IPS-11a (cell line): ENCODE data around the gene ANKRD24.
A peak's percentile ranks its signal among the peaks of the same experiment; 100 is the strongest.
"Not testable (repeated sequence)": the region's sequence is repeated elsewhere in the genome, so short reads cannot be mapped to it uniquely, and the experiment has no call there.

Experiments
- H3K4me3 ChIP-seq: one replicate; pipeline ENCODE4 v1.5.1; 2013; ENCODE audit warnings: low read depth, low read length, control low read depth

Gene ANKRD24

DNA sequence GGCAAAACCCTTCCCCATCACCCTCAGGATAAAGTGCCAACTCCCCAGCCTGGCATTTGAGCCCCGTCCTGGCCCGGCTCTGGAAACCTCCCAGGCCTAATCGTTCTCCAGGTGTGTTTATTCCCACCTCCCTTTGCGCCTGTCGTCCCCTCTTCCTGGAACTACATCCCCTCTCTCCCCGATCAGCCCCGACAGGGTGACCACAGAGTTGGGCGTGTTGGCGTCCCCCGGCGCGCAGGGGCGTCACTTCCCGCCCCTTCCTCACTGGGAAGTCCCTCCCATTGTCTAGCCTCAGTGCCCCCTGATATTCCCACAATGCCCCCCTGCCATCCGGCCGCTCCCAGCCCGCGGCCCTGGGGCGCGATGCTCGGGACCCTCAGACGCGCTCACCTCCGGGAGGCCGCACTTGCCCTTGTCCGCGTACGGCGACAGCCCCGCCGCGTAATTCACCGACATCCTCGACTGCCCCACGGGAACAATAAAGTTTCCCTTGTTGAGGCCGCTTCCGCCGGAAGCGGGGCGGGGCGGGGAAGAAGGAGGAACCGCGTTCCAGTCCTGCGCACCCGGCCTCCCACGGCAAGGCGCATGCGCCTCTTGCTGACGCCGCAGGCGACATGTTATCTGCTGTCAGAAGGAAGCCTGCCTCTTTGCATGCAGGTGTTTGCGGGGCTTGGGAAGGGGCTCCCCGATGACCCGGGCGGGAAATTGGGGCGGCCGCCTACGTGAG lies at the start of gene ANKRD24, which contains the start of gene SIRT6:
Gene ANKRD24, plus strand, starts transcription at position 606 of the 727 bp plus-strand sequence. CDS start 3,737 bp downstream, outside the sequence.
Gene SIRT6, minus strand, starts transcription at position 480 of the 727 bp plus-strand sequence. Its CDS starts 24 bp downstream, at position 456.
- H3K4me3 ChIP-seq = peak within 1 kb of the TSS; percentile 86

DNA sequence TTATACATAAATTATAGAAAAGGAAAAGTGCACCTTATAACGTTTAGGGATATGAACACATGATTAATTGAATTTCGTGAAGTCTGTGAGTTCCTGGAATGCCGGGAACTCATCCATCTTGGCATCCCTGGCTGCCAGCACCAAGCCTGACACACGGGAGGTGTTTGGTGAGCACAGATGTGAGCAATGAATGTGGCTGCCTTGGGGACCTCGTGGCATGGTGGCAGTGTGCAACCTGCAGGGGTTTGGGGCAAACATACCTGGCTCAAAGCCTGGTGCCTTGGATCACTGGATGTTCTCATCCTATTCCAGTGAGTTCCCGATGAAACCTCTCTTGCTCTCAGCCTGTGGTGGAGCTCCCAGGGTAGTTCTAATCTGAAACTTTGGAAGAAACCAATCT lies 48.1 kb upstream of the ANKRD24 start:
- H3K4me3 ChIP-seq = no peak overlapping the region

DNA sequence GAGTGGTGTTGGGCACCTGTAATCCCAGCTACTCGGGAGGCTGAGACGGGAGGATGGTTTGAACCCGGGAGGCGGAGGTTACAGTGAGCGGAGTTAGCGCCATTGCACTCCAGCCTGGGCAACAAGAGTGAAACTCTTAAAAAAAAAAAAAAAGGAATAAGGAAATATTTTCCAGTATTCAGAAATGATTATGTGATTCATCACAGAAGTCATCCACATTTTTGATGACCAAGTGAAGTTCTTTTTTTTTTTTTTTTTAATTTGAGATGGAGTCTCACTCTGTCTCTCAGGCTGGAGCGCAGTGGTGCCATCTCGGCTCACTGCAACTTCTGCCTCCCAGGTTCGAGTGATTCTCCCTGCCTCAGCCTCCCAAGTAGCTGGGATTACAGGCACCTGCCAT lies 47.1 kb upstream of the ANKRD24 start:
- not testable (repeated sequence) for H3K4me3 ChIP-seq

DNA sequence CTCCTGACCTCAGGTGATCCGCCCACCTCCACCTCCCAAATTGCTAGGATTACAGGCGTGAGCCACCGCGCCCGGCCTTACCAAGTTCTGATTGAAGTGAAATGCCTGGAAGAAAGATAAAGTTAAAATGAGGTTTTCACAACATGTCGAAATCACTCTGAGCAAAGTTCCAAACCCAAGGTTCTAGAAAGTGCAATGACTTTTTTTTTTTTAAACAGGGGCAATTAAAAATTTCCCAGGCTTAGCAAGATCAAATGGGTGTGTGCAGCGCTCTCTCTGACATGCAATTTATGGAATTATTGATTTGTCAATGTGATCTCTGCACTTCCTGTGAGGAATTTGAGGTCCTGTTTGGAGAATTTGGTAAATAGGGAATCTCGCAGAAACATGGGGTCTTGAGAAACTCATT lies 45.8 kb upstream of the ANKRD24 start:
- H3K4me3 ChIP-seq = no peak overlapping the region

DNA sequence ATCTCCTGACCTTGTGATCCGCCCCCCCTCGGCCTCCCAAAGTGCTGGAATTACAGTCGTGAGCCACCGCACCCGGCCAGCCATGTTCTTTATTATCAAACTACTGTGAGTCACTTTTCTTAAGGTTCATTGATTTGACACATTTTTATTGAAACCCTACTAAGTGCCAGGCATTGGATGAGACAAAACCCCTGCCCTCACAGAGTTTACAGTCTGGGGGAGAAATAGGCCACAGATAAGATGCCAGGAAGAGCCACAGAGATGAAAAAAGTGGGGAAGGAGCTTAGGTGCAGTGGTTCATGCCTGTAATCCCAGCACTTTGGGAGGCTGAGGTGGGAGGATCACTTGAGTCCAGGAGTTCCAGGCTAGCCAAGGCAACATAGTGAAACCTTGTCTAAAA lies 44.0 kb upstream of the ANKRD24 start:
- H3K4me3 ChIP-seq = no peak overlapping the region

DNA sequence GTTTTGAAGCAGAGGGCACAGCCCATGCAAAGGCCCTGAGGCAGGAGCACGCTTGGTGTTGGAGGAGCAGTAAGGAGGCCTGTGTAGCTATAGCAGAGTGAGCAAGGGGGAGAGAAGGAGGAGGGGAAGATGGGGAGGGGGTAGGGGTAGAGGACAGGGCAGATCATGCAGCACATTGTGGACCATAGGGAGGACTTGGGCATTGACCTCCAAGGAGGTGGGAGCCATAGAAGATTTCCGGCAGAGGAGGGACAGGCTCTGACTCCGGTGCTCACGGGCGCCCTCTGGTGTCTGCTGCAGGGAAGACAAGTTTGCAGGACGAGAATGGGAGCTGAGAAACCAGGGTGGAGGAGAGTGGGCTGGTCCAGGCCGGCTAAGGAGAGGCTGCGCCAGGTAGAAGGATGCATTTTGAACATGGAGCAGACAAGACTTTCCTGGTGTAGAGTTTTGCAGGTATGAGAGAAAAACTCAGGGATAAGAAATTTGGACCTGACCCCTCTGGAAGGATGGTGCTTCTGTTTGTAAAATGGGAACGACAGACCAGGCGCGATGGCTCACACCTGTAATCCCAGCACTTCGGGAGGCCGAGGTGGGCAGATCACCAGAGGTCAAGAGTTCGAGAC lies 42.8 kb upstream of the ANKRD24 start:
- no peak overlapping the region for H3K4me3 ChIP-seq

DNA sequence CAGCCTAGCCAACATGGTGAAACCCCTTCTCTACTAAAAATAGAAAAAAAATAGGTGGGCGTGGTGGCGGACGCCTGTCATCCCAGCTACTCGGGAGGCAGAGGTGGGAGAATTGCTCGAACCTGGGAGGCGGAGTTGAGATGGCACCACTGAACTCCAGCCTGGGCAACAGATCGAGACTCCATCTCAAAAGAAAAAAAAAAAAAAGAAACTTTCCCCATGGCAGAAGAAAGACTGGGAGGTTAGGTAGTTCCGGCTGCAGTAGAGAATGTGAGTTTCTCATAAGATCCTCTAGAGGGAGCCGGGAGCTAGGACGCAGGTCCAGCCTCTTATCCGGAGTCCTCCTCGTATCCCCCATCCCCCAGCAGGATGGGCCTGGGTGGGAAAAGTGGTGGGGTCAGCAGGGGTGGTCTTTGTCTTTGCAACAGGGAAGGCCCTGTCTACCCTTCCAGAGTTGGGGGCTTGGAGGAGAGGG lies 42.2 kb upstream of the ANKRD24 start:
- H3K4me3 ChIP-seq = no peak overlapping the region

DNA sequence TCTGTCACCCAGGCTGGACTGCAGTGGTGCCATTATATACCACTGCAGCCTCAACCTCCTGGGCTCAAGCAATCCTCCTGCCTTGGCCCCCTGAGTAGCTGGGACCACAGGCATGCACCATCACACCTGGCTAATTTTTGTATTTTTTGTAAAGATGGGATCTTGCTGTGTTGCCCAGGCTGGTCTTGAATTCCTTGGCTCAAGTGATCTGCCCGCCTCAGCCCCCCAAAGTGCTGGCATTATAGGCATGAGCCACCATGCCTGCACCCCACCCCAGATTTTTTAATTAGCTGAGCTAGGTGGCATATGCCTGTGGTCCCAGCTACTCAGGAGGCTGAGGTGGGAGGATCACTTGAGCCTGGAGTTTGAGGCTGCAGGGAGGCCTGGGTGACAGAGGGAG lies 39.6 kb upstream of the ANKRD24 start:
- H3K4me3 ChIP-seq = not testable (repeated sequence)

DNA sequence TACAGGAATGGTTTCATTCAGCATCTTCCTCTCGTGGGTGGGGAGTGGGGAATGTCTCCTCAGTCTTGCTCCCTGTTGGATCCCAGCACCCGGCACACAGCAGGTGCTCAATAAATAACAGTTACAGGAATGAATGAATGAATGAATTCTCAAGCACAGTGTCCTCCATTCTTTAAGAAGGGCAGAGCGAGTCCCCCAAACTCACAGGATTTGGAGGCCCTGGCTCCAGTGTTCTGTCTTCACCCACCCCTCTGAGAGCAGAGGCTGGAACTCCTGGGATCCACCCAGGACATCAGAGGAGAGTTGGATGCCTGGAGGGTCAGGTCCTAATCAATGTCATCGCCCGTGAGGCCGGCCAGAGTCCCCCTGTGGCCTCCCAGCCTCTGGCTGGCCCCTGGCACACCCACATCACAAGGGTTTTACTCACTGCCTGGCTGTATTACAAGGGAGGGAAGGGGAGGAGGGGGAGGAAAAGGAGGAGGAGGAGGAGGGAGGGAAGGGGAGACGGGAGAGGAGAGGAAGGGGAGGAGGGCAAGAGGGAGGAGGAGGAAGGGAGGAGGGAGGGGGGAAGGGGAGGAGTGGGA lies 37.7 kb upstream of the ANKRD24 start:
- H3K4me3 ChIP-seq = no peak overlapping the region

DNA sequence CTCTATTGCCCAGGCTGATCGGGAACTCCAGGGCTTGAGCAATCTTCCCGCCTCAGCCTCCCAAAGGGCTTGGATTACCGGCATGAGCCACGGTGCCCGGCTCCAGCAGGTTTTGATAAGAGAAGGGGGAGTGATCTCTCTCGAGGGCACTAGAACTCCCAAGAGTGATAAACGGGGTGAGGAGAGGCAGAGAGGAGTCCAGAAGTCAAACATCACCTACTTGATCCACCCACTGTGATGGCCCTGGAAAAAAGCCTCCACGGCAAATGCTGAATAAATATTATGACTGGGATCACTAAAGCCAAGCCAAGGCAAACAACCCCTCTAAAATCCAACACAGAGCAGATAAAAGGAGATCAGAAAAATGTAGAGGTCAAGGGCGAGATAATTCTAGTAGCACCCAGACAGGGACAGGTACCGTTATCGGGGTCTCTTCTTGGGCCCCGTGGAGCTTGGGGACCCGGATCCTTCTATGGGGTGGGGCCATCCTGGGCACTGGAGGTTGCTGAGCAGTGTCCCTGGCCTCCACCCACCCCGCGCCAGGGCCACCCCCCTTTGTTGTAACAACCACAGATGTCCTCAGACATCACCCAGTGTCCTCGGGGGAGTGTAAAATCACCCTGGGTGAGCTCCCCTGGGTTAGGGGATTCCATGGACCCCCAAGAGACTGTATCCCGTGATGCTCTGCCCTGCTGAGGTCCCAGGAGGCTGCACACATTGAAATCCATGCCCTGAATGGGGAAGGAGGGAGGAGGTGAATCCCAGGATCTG lies 32.8 kb upstream of the ANKRD24 start:
- no peak overlapping the region for H3K4me3 ChIP-seq

DNA sequence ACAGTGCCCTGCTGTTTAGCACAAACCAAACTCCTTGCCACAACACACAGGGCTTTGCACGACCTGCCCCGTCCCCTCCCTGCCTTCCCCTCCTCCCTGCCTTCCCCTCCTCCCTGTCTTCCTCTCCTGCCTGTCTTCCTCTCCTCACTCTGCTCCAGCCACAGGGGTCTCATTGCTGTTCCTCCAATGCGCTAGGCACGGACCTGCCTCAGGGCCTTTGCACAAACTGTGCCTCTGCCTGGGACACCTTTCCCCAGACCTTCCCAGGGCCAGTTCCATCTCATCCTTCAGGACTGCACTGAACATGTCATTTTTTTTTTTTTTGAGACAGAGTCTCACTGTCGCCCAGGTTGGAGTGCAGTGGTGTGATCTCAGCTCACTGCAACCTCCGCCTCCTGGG lies 30.9 kb upstream of the ANKRD24 start:
- no peak overlapping the region for H3K4me3 ChIP-seq

DNA sequence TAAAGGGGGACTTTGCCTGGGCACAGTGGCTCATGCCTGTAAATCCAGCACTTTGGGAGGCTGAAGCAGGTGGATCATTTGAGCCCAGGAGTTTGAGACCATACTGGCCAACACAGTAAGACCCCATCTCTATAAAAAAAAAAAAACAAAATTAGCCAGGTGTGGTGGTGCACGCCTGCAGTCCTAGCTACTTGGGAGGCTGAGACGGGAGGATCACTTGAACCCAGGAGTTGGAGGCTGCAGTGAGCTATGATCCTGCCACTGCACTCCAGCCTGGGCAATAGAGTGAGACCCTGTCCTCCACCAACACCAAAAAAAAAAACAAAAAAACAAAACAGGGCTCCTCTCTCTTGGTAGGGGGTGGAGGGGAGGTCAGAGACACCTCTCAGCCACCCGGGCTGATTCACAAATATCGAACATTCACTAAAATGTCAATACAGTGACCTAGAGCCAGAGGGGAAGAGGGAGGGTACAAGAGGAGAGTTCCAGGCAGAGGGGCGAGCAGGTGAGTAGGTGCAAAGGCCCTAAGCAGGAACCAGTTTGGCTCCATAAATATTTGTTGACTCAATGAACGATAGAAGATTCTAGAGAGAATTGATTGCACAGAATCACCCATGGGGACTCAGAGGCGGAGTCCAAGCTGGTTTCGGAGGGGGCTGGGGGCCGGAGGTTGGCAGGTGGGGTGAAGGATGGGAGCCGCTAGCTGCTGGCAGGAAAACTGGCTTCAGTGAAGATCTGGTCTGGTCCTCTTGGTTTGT lies 30.1 kb upstream of the ANKRD24 start:
- H3K4me3 ChIP-seq = no peak overlapping the region

DNA sequence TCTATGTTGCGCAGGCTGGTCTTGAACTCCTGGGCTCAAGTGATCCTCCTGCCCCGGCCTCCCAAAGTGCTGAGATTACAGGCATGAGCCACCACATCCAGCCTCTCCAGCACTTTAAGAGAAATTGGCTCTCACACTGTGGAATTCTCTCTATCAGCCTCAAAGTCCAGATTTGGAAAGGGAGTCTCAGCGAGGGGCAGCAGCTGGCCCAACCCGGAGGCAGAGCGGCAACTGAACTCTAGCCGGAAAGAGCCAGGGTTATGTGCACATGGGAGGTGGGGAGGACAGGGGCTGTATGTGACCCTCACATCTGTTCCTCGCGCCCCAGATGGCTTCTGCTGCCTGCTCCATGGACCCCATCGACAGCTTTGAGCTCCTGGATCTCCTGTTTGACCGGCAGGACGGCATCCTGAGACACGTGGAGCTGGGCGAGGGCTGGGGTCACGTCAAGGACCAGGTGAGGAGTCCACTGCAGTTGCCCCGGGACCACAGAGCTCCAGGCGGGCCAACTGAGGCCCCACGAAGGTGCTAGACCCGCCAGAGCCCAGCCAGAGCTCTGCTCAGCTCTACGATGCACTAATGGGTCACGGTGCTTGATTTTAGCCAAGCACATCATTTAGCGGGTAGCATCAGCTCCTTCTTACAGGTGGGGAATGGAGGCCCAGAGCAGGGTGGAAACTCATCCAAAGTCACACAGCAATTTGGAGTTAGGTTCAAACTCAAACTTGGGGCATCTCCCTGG lies 27.7 kb upstream of the ANKRD24 start:
- H3K4me3 ChIP-seq = no peak overlapping the region

DNA sequence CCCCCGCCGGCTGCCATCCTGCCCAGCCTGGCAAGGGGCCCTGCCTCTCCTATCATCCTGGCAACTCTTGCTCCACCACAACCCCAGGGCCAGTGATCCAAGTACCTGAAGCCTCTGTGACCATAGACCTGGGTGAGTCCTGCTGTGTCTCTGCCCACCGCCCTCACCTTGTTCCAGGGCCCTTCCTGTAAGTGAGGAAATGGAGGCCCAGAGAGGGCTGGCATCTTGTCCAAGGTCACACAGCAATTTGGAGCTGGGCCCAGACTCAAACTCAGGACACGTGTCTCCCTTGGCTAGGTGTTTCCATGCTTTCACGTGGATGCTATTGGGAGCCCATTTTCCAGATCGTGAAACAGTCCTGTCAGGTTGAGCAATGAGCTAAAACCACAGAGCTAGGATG lies 25.3 kb upstream of the ANKRD24 start:
- H3K4me3 ChIP-seq = no peak overlapping the region

DNA sequence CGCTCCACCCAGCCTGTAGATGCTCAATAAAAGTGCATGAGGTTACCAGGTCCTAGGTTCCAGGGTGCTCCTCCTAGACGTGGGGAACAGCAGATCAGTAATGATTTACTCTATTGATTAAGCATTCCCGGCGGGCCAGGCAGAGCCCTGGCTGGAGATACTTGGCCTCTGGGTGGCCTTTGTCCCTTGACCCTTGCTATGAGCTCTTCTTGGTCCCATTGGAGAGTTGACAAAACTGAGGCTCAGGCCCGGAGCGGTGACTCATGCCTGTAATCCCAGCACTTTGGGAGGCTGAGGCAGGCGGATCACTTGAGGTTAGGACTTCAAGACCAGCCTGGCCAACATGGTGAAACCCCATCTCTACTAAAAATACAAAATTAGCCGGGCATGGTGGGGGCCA lies 24.5 kb upstream of the ANKRD24 start:
- not testable (repeated sequence) for H3K4me3 ChIP-seq

DNA sequence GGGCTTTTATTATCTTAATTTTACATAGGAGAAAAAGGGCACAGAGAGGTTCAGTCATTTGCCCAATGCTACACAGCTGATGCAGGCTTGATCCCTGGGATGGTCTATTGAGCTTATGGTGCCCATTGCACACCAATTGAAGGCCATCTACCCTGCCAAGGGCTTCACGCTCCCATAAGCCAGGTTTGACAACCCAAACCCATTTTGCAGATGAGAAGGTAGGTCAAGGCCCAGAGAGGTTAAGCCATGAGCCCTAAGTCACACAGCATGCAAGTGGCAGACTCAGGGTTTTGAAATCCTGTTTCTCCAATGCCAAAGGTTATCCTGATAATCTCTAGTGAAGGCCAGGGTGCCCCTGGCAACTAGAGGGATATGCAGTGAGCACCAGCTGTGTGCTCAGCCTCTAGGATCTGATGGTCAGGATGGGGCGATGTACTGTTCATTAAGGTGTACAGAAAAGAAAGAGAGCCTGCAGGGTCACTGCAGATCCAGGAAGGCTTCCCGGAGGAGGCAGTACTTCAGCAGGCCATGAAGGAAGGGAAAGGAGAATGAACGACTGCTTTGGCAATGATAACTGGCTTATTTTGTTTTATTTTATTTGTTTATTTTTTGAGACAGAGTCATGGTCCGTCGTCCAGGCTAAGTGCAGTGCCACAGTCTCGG lies 20.9 kb upstream of the ANKRD24 start:
- no peak overlapping the region for H3K4me3 ChIP-seq

DNA sequence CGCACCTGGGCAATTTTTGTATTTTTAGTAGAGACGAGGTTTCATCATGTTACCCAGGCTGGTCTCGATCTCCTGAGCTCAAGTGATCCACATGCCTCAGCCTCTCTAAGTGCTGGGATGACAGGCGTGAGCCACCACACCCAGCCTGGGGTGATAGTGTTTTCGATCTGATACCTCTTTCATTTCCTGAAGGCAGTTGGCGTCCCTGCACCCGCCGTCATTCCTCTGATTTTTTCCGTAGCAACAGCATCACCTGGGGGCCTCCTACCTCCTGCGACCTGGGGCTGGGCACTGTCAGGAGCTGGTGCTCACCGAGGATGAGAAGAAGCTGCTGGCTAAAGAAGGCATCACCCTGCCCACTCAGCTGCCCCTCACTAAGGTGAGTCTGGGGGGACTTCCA lies 18.2 kb upstream of the ANKRD24 start:
- H3K4me3 ChIP-seq = no peak overlapping the region

DNA sequence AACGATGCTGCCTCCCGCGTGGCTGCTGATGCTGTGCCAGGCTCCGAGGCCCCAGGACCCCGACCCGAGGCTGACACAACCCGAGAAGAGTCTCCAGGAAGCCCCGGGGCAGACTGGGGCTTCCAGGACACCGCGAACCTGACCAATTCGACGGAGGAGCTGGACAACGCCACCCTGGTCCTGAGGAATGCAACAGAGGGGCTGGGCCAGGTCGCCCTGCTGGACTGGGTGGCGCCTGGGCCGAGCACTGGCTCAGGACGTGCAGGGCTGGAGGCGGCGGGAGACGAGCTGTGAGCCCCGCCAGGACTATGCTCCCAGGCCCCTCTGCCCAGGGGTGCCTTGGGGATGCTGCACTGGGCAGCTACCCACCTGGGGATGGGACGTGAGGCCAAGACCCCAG lies 10.8 kb upstream of the ANKRD24 start:
- H3K4me3 ChIP-seq = no peak overlapping the region

DNA sequence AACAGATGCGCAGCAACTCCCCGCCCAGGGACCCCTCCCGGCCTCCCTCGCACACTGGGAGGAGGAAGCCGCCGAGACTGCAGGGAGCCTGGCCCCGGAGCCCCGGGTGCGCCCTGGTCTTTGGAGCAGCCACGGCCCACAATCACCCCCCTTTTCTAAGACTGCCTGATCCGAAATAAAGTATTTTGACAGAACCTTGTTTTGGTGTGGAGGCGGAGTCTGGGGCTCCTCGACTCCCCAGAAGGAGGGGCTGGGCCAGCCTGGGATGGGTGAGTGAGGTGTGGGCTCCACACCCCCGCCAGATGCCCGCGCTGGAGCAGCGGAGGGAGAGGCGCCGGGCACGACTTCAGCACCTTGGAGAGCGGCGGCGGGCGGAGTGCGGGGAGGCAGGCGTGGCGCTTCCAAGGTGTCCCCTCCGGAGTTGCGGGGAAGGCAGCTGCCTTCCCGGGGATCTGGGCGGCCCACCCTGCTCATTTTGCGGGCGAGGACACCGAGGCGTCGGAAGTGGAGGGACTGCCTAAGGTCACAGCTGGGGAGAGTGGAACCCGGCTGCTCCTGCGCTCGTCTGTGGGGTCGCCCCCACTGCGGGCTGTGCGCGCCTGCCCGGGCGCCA lies 9.5 kb upstream of the ANKRD24 start:
- H3K4me3 ChIP-seq = no peak overlapping the region
